Cerebellar nuclear complex (tissue), 1 donor: ENCODE results near the gene ELP2.

Source experiments
- DNase-seq, 2 experiments: peaks; one replicate each; lab custom pipeline; 2025; lab: John Stamatoyannopoulos, UW

The ELP2 gene

GRCh38 chr18:36120297-36120696 is 9.4 kb upstream of the ELP2 start:
- DNase-seq, result no peak

GRCh38 chr18:36124841-36125240 is 4.9 kb upstream of the ELP2 start:
- no peak for DNase-seq

- DNase-seq, result no peak
Observed at GRCh38 chr18:36126668-36127067, 3.0 kb upstream of the ELP2 start.

DNA sequence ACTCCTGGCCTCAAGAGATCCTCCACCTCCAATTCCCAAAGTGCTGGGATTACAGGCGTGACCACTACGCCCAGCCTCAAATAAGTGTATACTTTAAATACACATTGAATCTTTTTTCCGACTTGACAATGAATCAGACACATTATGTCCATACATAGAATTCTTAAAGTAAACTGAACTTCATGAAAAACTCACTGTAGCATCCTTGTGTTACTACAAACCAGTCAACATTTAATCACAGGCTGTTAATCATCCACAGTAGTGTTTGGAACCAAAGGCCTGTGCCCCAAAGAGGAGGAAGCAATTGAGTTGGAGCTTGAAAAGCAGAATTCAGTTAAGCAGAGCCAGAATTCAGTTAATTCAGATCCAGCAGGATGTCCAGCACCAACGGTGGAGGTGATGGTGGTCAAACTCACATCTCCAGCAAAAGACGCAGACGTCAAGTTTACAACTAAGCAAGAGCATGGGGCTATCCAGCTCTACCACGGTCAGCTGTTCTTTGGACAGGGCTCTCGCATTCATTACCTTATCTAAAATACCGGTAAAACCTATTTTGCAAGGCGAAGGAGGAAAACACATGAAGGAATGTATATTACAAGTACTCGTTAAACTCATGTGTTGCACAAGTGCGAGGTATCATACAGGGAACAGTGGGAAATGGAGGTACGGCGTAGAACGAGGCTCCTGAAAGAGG is 1.7 kb upstream of the ELP2 start:
- DNase-seq, result no peak

- no peak for DNase-seq
Observed at GRCh38 chr18:36128530-36128870, 1.2 kb upstream of the ELP2 start.

- DNase-seq, result no peak
Observed at GRCh38 chr18:36128907-36129299, 796 bp upstream of the ELP2 start.

DNA sequence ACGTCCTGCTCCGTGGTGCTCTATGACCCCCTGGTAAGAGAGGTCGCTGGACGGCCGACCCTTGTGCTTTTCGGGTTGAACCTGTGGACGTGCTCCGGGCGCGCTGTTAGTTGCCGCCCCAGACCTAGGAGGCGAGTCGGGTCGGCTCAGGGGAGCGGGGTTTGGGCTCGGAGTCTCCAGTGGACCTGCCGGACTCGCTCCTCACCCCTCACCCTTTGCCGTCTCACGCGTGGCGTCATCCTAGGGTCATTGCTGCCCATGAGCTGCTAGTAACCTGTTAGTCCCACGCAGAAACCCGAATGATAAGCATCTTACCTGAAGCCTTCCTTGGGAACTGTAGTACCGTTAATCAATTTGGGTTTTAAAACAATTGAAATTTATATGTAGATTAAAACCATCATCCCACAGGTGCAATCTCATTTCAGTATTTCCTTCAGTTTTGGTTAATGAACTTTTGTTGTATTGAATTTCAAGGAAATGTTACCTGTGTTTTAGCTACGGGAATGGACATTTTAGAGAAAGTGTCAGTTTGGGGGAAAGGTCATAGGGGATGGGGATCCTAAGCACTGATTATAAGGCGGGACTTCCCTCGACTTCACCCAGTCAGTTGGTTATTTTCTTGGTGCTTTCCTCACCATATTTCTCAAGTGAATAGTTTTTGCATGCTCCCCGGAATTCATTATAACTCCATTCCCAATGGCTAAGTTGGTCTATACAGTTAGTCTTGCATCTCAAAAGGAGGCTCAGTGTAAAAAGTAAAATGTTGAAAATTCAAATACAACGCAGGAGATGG is 536 bp downstream of the ELP2 start:
- no peak for DNase-seq

DNA sequence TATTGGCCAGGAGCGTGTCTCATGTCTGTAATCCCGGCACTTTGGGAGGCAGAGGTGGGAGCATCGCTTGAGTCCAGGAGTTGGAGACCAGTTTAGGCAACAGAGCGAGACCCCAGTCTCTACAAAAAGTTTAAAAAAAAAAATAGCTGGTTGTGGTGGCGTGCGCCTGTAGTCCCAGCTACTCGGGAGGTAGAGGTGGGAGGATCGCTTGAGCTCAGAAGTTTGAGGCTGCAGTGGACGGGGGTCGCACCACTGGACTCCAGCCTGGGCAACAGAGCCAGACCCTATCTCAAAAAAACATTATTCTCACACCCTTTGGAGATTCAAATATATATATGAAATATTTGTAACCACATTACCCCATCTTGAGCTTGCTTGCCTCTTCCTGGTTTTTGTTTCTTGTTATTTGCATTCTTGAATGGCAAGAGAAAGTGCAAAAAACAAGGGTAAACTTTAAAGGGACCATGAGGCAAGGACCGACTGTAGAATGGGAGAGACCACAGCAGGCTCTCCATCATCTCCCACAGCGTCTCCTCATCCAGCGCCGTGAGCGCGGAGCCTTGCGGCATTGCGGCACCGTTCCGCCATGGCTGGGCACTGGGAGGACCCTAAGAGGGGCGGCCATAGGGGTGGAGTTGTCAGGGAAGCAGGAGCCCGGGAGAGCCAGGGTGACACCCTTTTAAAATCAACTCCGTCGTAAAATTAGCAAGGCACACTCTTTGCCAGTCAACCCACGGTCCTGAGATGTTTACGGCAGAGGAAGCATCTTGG is 1.4 kb downstream of the ELP2 start:
- DNase-seq, result no peak

- DNase-seq, result no peak
Observed at GRCh38 chr18:36131692-36132483, 2.2 kb downstream of the ELP2 start.

DNA sequence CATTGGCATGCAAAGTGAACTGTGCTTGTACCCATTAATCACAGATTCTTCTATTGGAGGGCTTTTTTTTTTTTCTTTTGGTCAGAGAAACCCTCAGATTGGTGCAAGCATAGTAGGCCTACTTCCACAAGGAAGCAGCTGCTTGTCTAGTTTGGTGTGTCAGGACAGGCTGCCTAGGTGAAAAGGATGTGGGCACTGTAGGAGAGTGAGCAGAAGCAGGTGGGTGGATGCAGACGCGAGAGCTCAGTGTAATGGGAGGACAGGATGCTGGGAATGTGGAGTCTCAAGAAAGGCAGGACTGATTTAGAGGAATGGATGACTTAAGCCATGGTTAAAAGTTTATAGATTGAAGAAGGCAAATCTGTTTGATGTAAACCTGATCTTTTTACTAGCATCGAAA is 3.1 kb downstream of the ELP2 start:
- DNase-seq, result no peak

- DNase-seq, result no peak
Observed at GRCh38 chr18:36135264-36135663, 5.6 kb downstream of the ELP2 start.

DNA sequence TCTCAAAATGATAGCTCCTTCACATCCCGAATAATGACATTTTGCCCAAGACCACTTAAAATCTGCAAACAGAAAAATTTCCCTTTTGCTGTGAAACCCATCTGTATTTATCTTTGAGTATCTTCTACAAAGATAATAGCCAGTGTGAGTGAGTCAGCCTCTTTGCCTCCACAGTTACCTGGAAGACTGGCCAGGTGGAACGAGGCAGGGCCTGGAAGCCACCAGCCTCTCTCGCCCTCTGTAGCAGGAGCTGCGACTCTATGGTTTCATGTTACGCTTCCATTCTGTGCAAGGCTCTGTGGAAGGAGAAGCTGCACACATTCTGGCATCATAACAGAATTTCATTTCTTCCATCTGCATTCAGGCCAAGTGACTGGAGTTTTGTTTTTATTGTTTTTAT is 9.5 kb downstream of the ELP2 start:
- DNase-seq, result no peak

DNA sequence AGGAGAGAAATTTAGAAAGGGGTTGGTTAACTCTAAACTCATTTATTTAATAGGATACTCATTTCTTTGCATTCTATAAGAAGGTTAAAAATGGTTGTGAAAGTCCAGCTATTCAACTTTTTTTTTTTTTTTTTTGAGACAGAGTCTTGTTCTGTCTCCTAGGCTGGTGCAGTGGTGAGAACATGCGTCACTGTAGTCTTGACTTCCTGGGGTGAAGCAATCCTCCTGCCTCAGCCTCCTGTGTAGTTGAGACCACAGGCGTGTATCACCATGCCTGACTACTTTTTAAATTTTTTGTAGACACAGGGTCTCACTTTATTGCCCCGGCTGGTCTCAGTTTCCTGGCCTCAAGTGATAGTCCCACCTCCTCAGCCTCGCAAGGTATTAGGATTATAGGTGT is 11.9 kb downstream of the ELP2 start:
- DNase-seq, result no peak

DNA sequence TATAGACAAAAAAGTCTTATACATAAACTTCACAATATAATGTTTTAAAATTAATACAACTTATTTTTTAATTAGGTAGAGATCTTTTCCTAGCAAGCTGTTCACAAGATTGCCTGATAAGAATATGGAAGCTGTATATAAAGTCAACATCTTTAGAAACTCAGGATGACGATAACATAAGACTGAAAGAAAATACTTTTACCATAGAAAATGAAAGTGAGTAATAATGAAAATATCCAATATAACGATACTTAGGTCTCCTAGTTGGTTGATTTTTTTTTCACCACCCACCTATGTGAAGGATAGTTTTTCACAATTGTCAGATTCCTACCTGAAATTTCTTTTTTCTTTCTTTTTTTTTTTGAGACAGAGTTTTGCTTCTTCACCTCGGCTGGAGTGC is 13.1 kb downstream of the ELP2 start:
- no peak for DNase-seq

- DNase-seq, result no peak
Observed at GRCh38 chr18:36143391-36143790, 13.7 kb downstream of the ELP2 start.

- DNase-seq, result no peak
Observed at GRCh38 chr18:36149514-36150289, 20.0 kb downstream of the ELP2 start.

- no peak for DNase-seq
Observed at GRCh38 chr18:36152781-36153180, 23.1 kb downstream of the ELP2 start.

- DNase-seq, result no peak
Observed at GRCh38 chr18:36153203-36153602, 23.5 kb downstream of the ELP2 start.

- no peak for DNase-seq
Observed at GRCh38 chr18:36153771-36154170, 24.1 kb downstream of the ELP2 start.

DNA sequence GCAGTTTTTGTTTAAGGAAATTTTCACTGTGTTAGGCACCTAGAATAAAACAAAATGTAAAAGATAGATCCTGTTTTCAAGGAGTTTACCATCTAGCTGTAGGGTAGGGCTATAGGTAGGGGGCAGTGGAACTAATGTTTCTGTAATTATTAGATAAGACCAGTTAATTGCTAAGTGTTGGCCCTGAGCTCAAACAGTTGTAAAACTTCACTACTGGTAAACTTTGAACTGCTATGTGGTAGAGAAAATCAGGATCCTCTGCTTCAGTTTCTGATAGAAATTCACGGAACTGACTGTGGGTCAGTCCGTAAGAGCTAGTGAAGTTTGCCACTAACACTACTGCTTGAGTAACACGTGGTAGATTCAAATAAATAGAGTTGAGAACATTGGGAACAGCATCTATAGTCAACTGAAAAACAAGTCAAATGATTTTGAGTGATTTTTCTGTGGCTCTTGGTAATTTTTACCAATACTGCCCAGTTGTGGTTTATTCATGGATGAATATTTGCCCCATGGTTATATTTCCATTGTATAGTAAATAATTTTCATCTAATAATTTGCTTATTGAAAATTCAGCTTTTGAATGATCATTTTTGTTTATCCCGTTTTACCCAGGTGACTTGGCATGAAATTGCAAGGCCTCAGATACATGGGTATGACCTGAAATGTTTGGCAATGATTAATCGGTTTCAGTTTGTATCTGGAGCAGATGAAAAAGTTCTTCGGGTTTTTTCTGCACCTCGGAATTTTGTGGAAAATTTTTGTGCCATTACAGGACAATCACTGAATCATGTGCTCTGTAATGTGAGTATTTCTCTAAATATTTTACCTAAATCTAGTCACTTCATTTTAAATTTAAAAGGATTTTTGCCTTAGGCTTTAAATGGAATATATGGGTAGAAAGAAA is 26.4 kb downstream of the ELP2 start:
- DNase-seq, result no peak
